Urinary bladder (tissue), 4 donors: Measurements from ENCODE around the gene CGB7. TPM values are rescaled to one million over a fixed set of nuclear protein-coding genes. Genes with fewer than 3 reads are reported as not detected.

Experiments
- DNase-seq: peaks from one replicate; pipeline ENCODE4 v3.0.0-alpha.2; 2015; ENCODE audit errors: extremely low spot score
- H3K27ac ChIP-seq: one replicate; pipeline ENCODE4 v1.5.1; 2013; ENCODE audit warnings: low read depth, mild to moderate bottlenecking, moderate library complexity
- H3K36me3 ChIP-seq: one replicate; pipeline ENCODE4 v1.6.1; 2013; ENCODE audit warnings: mild to moderate bottlenecking, moderate library complexity; ENCODE audit not compliant: insufficient read depth
- H3K4me1 ChIP-seq: one replicate; pipeline ENCODE4 v1.6.1; 2013; ENCODE audit warnings: mild to moderate bottlenecking, moderate library complexity; ENCODE audit not compliant: insufficient read depth
- H3K4me3 ChIP-seq: one replicate; pipeline ENCODE4 v1.5.1; 2013; ENCODE audit warnings: low read depth, low read length
- WGBS: extraction: QIAGEN DNeasy Blood & Tissue Kit; methylation state at CpG from one replicate; pipeline ENCODE4 v1.1.7; 2013; 5-methylcytosine and 5-hydroxymethylcytosine counted together
- polyA plus RNA-seq: library from polyadenylated mRNA; stranded (reverse); fragments of 200-250 nt; gene quantifications from one replicate; pipeline ENCODE4 v1.2.3, GENCODE V29; 2013
- small RNA-seq: library from RNA; depleted of rRNA; stranded (forward); fragments of <200 nt; gene quantifications from one replicate; pipeline ENCODE3, GENCODE V24; 2014
- total RNA-seq: library from RNA; depleted of rRNA; stranded (reverse); fragments of >200 nt; gene quantifications from one replicate; pipeline ENCODE4 v1.2.3, GENCODE V29; 2014
- donor health status: healthy with polysubstance abuse.
- donor health status: healthy.

Gene CGB7
- total and polyA plus RNA-seq, 2 donors: 0.37 TPM; not detected in 1

GRCh38 chr19:49009828-49010227 is 47.7 kb downstream of the CGB7 start:
- DNase-seq: no peak
- no peak overlapping the region for H3K4me3 ChIP-seq
- 96% methylated on average over 18 of the region's 18 CpGs for WGBS
- H3K27ac ChIP-seq: no peak overlapping the region
- H3K36me3 ChIP-seq: peaks cover 2% of the 10 kb centered on the region
- H3K4me1 ChIP-seq: no peaks in the 10 kb centered on the region

DNA sequence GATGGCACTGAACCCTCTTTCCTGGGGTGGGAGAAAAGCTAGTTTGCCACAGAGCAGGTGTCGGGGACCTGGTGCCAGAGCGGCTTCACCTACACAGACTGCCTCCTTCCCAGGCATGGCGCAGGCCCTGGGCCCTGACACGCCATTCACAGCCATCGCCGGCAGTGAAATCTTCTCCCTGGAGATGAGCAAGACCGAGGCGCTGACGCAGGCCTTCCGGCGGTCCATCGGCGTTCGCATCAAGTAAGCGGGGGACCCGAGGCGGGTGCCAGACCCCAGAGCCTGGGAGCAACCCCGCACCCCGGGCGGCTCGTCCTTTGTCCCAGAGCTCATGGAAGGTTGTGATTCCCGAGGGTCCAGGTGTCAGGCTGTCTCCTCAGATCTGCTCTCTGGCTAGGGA is 50.6 kb downstream of the CGB7 start:
- DNase-seq: no peak
- no peaks in the 10 kb centered on the region for H3K4me1 ChIP-seq
- WGBS: 97% methylated on average over 22 of the region's 22 CpGs
- no peak overlapping the region for H3K27ac ChIP-seq
- H3K36me3 ChIP-seq: peaks cover 2% of the 10 kb centered on the region
- H3K4me3 ChIP-seq: no peak overlapping the region

DNA sequence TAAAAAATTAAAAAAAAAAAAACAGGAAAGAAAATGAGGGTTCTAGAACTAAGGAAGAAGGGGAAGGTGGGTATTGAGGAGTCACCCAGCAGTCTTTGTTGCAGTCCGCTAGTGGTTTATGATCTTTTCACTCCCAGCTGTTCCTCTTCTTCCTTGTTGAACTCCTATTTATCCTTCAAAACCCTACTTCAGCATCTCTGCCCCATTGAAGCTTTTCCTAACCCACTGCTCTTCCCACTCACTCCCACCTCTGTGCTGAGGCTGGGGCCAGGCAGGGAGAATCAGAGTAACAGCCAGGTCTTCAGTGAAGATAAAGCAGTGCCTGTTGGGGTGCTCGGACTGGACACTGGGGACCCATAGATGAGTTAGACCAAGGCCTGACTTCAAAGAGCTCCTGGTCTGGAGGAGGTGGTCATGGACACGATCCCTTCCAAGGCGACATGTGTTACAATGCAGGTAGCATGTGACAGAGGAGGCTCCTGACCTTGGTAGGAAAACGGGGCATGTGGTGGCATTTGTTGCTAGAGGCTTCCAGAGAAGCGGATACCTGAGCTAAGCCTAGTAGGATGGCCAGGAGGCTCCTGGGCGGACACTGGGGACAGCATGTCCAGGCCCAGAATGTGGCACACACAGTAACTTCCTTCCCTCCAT is 52.5 kb downstream of the CGB7 start:
- 94% methylated on average over 7 of the region's 7 CpGs for WGBS
- no peaks in the 10 kb centered on the region for H3K4me1 ChIP-seq
- H3K27ac ChIP-seq: no peak overlapping the region
- H3K4me3 ChIP-seq: no peak overlapping the region
- no peak for DNase-seq
- H3K36me3 ChIP-seq: peaks cover 2% of the 10 kb centered on the region

Small RNA genes within 50 kb of the gene (small RNA-seq; reads per million reads assigned to genes)
- gene MIR6798 (not detected), gene RN7SL708P (not detected)

Other genes with a start within 250 kb of the CGB7 start
- gene BCAT2, start 246.7 kb downstream of the CGB7 start, total RNA-seq: 34.4 TPM
- gene BCAT2, start 246.7 kb downstream of the CGB7 start, polyA plus RNA-seq: 79.2 TPM
- 3.4 TPM for gene HSD17B14, start 221.3 kb downstream of the CGB7 start, total RNA-seq
- 18.6 TPM for gene HSD17B14, start 221.3 kb downstream of the CGB7 start, polyA plus RNA-seq
- gene PLEKHA4, start 189.1 kb downstream of the CGB7 start, total RNA-seq: 11.5 TPM
- gene PLEKHA4, start 189.1 kb downstream of the CGB7 start, polyA plus RNA-seq: 56.4 TPM
- gene PPP1R15A, start 185.3 kb downstream of the CGB7 start, total RNA-seq: 21.8 TPM
- gene PPP1R15A, start 185.3 kb downstream of the CGB7 start, polyA plus RNA-seq: 122 TPM
- gene TULP2, start 159.0 kb downstream of the CGB7 start, total RNA-seq: not detected
- gene TULP2, start 159.0 kb downstream of the CGB7 start, polyA plus RNA-seq: 0.57 TPM
- 107 TPM for gene NUCB1, start 157.4 kb downstream of the CGB7 start, total RNA-seq
- 478 TPM for gene NUCB1, start 157.4 kb downstream of the CGB7 start, polyA plus RNA-seq
- 0.37 TPM for gene DHDH, start 124.0 kb downstream of the CGB7 start, total RNA-seq
- 0.75 TPM for gene DHDH, start 124.0 kb downstream of the CGB7 start, polyA plus RNA-seq
- 13.1 TPM for gene BAX, start 102.9 kb downstream of the CGB7 start, total RNA-seq
- 73.0 TPM for gene BAX, start 102.9 kb downstream of the CGB7 start, polyA plus RNA-seq
- 1,234 TPM for gene FTL, start 92.4 kb downstream of the CGB7 start, total RNA-seq
- gene FTL, start 92.4 kb downstream of the CGB7 start, polyA plus RNA-seq: 4,798 TPM
- 33.3 TPM for gene GYS1, start 64.4 kb downstream of the CGB7 start, total RNA-seq
- 39.5 TPM for gene GYS1, start 64.4 kb downstream of the CGB7 start, polyA plus RNA-seq
- gene RUVBL2, start 63.9 kb downstream of the CGB7 start, total RNA-seq: 61.3 TPM
- gene RUVBL2, start 63.9 kb downstream of the CGB7 start, polyA plus RNA-seq: 83.4 TPM
- not detected for gene LHB, start 40.7 kb downstream of the CGB7 start, total RNA-seq
- gene LHB, start 40.7 kb downstream of the CGB7 start, polyA plus RNA-seq: not detected
- not detected for gene CGB3, start 33.4 kb downstream of the CGB7 start, total RNA-seq
- not detected for gene CGB3, start 33.4 kb downstream of the CGB7 start, polyA plus RNA-seq
- not detected for gene CGB2, start 25.9 kb downstream of the CGB7 start, total RNA-seq
- gene CGB2, start 25.9 kb downstream of the CGB7 start, polyA plus RNA-seq: not detected
- not detected for gene CGB1, start 20.9 kb downstream of the CGB7 start, total RNA-seq
- not detected for gene CGB1, start 20.9 kb downstream of the CGB7 start, polyA plus RNA-seq
- gene CGB5, start 13.9 kb downstream of the CGB7 start, total RNA-seq: not detected
- not detected for gene CGB5, start 13.9 kb downstream of the CGB7 start, polyA plus RNA-seq
- not detected for gene CGB8, start 8.6 kb downstream of the CGB7 start, total RNA-seq
- not detected for gene CGB8, start 8.6 kb downstream of the CGB7 start, polyA plus RNA-seq
- gene NTF4, start 7.1 kb upstream of the CGB7 start, total RNA-seq: 2.5 TPM
- 4.1 TPM for gene NTF4, start 7.1 kb upstream of the CGB7 start, polyA plus RNA-seq
- gene KCNA7, start 14.9 kb upstream of the CGB7 start, total RNA-seq: not detected
- gene KCNA7, start 14.9 kb upstream of the CGB7 start, polyA plus RNA-seq: not detected
- 166 TPM for gene SNRNP70, start 27.7 kb upstream of the CGB7 start, total RNA-seq
- gene SNRNP70, start 27.7 kb upstream of the CGB7 start, polyA plus RNA-seq: 191 TPM
- 4.7 TPM for gene LIN7B, start 56.6 kb upstream of the CGB7 start, total RNA-seq
- 18.5 TPM for gene LIN7B, start 56.6 kb upstream of the CGB7 start, polyA plus RNA-seq
- not detected for gene C19orf73, start 61.4 kb upstream of the CGB7 start, total RNA-seq
- 1.6 TPM for gene C19orf73, start 61.4 kb upstream of the CGB7 start, polyA plus RNA-seq
- gene PPFIA3, start 61.8 kb upstream of the CGB7 start, total RNA-seq: 5.2 TPM
- 12.2 TPM for gene PPFIA3, start 61.8 kb upstream of the CGB7 start, polyA plus RNA-seq
- 5.2 TPM for gene HRC, start 97.6 kb upstream of the CGB7 start, total RNA-seq
- 3.8 TPM for gene HRC, start 97.6 kb upstream of the CGB7 start, polyA plus RNA-seq
- gene TRPM4, start 100.0 kb upstream of the CGB7 start, total RNA-seq: 18.0 TPM
- gene TRPM4, start 100.0 kb upstream of the CGB7 start, polyA plus RNA-seq: 18.8 TPM